NCI-H187 (cell line): Measurements from ENCODE around the gene PIMREG.
A peak's percentile ranks its signal among the peaks of the same experiment; 100 is the strongest.

Source experiments
- DNase-seq, 2 experiments: peaks; one replicate each; lab custom pipeline; 2025; lab: John Stamatoyannopoulos, UW

PIMREG gene, protein sequence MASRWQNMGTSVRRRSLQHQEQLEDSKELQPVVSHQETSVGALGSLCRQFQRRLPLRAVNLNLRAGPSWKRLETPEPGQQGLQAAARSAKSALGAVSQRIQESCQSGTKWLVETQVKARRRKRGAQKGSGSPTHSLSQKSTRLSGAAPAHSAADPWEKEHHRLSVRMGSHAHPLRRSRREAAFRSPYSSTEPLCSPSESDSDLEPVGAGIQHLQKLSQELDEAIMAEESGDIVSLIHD

DNA sequence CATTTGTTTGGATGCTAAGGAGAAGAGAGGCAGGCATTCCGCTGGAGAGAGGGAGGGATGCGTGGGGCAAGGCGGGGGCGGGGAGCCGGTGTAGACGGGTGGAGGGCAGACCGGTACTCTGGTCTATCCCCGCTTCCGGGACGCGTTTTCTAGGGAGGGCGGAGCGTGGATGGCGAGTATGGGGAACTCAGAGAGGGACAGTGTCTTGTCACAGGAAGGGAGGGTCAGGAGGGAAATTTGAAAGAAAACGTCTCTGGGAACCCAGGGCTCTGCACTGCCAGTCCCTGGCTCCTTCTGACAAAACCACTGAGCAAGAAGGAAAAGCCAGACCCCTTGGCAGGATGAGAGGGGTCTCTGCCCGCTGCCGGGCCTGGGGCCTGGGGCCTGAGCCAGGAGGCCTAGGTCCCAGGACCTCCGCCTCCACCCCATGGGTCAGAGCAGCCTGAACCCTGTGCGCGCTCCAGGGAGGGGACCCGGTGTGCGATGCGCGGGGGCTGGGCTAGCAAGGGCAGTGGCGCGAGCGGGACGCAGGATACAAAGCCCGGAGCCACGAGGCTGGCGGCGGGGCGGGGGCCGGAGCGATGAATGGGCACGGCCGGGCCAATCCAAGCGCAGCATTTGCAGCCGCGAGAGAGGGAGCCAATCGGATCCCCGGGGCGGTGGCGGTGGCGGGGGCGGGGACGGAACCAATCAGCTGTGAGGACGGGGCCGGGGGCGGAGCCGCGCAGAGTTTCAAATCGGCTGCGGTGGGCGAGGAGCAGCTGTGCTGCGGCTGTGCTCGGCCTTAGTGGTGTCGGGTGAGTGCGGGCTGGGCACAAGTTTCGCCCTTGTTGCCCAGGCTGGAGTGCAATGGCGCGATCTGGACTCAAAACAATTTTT lies at the start of gene PIMREG:
Gene PIMREG, plus strand, starts transcription at position 764 of the 879 bp plus-strand sequence. CDS start 656 bp downstream, outside the sequence.
- peak; percentile 86 to 94 for DNase-seq

- no peak for DNase-seq
Measured at GRCh38 chr17:6398955-6399354, 45.3 kb upstream of the PIMREG start.

- no peak for DNase-seq
Measured at GRCh38 chr17:6402258-6402657, 42.0 kb upstream of the PIMREG start.

- DNase-seq = no peak
Measured at GRCh38 chr17:6408276-6408675, 36.0 kb upstream of the PIMREG start.

DNA sequence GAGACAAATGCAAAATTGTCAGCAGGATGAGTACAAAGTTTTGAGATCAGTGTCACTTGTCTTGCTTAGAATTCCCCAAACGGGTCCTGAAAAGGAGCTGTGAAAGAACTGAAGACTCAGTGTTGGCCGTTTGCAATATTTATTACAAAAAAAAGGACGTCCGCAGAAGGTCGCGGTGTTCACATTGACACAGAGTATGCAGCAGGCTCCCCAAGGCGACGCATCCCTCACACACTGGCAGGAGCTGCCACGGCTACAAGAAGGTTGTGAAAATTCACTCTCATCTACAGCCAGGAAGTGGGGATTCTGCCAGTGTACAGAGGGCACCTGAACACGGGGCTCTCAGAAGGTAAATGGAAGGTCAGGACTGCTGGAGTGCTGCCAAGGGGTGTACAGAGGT lies 35.5 kb upstream of the PIMREG start:
- DNase-seq = no peak

- DNase-seq = no peak
Measured at GRCh38 chr17:6413065-6413464, 31.2 kb upstream of the PIMREG start.

GRCh38 chr17:6415616-6416015 lies 28.6 kb upstream of the PIMREG start:
- no peak for DNase-seq

DNA sequence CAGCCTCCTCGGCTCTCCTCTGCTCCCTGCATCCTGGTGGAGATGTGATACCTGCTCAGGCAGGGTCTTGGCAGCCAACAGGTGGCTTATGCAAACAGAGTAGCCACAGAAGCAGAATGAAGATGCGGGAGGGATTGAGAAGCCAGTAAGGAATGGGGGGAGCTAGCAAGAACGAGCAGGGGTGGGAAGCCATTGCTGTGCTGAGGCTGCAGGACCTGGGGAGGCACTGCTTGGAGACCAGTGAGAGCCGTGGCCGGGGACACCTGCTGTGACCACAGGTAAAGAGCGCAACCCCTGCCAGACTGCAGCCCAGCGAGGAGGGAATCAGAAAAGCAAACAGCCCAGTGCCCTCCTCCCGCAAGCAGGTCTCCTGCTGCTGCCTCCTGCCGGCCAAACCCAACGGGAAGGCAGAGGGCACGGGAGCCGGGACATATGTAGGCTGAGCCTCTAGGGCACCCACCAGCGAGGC lies 24.0 kb upstream of the PIMREG start:
- peak; percentile 15 to 35 for DNase-seq

- DNase-seq = peak; percentile 12 to 15
Measured at GRCh38 chr17:6421700-6422604, 22.3 kb upstream of the PIMREG start.

- DNase-seq = no peak
Measured at GRCh38 chr17:6422654-6423241, 21.5 kb upstream of the PIMREG start.

DNA sequence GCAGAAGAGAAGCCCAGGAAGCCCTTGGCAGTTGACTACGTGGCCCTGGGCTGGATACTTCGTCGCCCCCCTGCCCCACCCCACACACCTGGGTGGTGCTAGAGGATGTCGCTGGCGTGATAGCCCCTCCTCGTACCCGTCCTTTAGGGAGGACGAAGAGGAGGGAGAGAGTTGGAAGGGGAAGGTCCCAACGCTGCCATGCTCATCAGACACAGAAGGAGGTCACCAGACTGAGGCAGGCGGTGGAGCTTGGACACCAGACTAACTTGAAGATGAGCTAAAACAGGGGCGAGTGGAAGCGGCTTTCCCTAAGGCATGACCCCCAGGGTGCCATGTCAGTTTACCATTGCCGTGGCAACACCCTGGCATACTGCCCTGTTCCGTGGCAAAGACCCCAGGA lies 20.3 kb upstream of the PIMREG start:
- no peak for DNase-seq

DNA sequence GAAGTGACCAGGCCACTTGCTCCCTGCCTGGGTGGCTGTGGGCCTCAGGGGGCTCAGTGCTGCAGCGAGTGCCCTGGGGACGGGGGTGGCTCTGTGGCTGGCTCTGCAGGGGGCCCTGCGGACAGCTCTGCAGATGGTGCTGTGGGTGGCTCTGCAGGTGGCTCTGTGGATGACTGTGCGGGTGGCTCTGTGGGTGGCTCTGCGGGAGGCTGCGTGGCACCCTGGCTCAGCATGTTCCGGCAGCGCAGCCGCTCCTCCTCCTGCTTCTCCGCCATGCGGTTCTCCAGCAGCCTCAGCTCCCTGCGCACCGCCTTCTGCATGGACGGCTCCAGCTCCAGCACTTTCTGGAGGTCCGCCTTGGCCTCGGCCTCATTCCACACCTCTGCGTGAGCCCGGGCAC lies 18.8 kb upstream of the PIMREG start:
- DNase-seq = no peak

- no peak for DNase-seq
Measured at GRCh38 chr17:6426356-6427101, 17.7 kb upstream of the PIMREG start.

DNA sequence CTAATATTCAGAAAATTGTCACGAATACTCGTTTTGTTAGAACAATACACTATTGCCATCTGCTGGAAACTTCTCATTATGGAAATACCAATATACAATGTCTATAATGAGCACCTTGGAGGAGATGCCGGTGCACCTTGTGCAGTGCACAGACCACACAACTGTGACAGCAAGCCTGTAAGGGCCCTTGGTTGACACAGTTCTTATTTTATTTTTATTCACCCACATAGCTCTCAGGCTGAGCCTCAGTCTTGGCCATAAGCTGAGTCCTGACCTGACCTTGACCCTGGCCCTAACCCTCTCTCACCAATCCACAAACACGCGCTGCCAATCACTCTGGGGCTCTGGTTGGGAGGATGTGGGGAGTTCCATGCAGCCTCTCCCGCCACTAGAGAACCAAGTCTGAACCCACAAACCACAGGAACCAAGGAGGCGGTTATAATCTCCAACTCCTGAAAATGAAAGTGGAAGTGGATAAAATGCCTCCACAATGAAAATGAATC lies 16.9 kb upstream of the PIMREG start:
- no peak for DNase-seq

DNA sequence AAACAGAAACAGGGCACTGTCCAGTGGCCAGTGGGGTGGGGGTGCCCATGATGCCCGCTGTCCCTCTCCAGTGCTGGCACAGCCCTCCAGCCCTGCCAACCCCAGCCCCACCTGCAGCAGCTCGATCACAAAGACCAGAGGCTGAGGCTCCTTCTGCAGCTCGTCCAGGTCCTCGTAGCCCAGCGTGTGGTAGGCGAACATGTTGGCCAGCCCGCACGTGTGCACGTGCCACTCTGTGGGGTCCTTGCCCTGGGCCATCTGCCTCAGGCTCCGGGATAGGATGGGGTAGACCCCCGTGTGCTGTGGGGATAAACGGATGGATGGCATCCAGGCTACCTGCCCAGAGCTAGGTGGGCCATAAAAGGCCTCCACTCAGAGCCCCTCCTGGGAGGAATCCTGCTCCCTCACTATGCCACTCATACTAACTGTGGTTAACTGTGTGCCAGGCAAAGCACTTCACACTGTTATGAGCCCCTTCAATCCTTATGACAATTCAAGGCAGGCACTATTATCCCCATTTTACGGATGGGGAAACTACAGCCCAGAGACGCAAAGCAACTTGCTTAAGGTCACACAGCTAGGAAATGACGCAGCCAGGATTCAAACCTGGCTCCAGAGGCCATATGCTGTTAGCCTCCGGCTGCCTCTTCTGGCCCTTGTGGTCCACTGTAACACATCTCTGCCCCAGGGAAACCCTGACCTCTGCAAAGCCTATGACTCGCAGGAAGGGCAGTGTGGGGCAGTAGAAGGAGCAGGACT lies 15.9 kb upstream of the PIMREG start:
- no peak for DNase-seq

- DNase-seq = no peak
Measured at GRCh38 chr17:6429266-6429665, 15.0 kb upstream of the PIMREG start.

GRCh38 chr17:6430769-6431168 lies 13.5 kb upstream of the PIMREG start:
- no peak for DNase-seq

- DNase-seq = no peak
Measured at GRCh38 chr17:6435051-6435450, 9.2 kb upstream of the PIMREG start, which contains the start of gene AIPL1. Gene AIPL1, minus strand, starts transcription at chr17:6435121. Its CDS starts 17 bp downstream, at chr17:6435104.

- peak; percentile 17 to 26 for DNase-seq
Measured at GRCh38 chr17:6435968-6436367, 8.3 kb upstream of the PIMREG start.

- peak in 1 of 2 experiments; percentile 6 for DNase-seq
Measured at GRCh38 chr17:6437466-6437865, 6.8 kb upstream of the PIMREG start.
